Measurements from ENCODE around the gene CD6. TPM values are rescaled to one million over a fixed set of nuclear protein-coding genes. Genes with fewer than 3 reads are reported as not detected.

The CD6 gene
- total RNA-seq, 1 donor from 2014 or later, result not detected

DNA sequence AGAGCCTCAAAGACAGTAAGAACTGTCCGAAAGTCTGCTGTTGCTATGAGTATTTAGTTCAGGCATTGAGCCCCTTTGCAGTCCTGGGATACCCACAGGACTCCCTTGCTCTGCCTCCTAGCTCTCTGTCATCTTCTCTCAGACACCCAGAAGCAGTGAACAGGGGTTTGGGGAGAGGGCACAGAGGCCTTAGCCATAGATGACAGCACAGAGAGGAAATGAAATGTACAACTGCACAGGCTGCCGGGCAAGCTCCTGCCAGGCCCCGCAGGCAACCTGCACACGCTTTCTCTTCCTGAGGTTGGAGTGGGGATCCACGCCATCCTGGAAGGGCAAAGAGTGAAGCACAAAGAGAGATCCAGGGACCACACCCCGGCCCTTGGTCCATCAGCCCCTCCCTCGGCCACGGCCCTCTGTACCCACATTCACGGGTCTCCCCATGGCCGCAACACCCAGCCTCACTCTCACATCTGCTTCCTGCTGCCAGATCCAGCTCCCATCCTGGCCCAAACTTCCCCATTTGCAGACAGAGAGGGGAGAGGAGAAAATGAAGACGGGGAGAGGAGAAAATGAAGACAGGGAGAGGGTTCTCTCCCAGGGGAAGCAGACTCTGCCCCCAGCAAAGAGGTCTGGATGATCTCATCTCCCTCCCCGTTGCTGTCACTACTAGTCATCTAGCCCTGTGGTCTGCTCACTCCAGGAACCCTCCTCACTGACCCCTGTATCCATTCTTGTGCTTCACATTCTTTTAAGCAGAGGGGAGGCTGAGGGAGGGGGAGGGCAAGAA is 40.7 kb downstream of the CD6 start:
- Histone ChIP-seq H3K9ac (no peak overlapping the region), H3K4me1 (peaks cover 30% of the 10 kb centered on the region), H4K20me1 (ENCODE audit: low read depth) (peaks cover 8% of the 10 kb centered on the region), H3K79me2 (ENCODE audit: low read depth) (no peaks in the 10 kb centered on the region), H3K4me2 (no peak overlapping the region), H3K27ac (no peak overlapping the region), H3K36me3 (no peaks in the 10 kb centered on the region), H2AFZ (replicated peaks) (no peak overlapping the region), H3K9me3 (ENCODE audit: low read depth) (no peaks in the 10 kb centered on the region), H3K27me3 (peaks cover 100% of the 10 kb centered on the region), H3F3A (ENCODE audit: low read depth) (peaks cover 11% of the 10 kb centered on the region), H3K4me3 (no peak overlapping the region)
- H3K27ac Mint-ChIP-seq, result peak overlapping the region; percentile 85
- H3K27me3 Mint-ChIP-seq (ENCODE audit: insufficient read depth, low read depth), result peaks cover 23% of the 10 kb centered on the region
- peak; percentile 30 for DNase-seq (ENCODE audit: low spot score)
- H3K4me3 Mint-ChIP-seq, result no peak overlapping the region
- H3K9me3 Mint-ChIP-seq, result no peaks in the 10 kb centered on the region
- peaks cover 34% of the 10 kb centered on the region for H3K4me1 Mint-ChIP-seq
- no peak for TF ChIP-seq EZH2phosphoT487 (IDR thresholded peaks at IDR 0.05)
- no peak for TF ChIP-seq EZH2 (IDR thresholded peaks at IDR 0.05)
- TF ChIP-seq, protein P1, sequence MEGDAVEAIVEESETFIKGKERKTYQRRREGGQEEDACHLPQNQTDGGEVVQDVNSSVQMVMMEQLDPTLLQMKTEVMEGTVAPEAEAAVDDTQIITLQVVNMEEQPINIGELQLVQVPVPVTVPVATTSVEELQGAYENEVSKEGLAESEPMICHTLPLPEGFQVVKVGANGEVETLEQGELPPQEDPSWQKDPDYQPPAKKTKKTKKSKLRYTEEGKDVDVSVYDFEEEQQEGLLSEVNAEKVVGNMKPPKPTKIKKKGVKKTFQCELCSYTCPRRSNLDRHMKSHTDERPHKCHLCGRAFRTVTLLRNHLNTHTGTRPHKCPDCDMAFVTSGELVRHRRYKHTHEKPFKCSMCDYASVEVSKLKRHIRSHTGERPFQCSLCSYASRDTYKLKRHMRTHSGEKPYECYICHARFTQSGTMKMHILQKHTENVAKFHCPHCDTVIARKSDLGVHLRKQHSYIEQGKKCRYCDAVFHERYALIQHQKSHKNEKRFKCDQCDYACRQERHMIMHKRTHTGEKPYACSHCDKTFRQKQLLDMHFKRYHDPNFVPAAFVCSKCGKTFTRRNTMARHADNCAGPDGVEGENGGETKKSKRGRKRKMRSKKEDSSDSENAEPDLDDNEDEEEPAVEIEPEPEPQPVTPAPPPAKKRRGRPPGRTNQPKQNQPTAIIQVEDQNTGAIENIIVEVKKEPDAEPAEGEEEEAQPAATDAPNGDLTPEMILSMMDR (IDR thresholded peaks at IDR 0.05), result no peak
- H3K36me3 Mint-ChIP-seq, result no peaks in the 10 kb centered on the region

DNA sequence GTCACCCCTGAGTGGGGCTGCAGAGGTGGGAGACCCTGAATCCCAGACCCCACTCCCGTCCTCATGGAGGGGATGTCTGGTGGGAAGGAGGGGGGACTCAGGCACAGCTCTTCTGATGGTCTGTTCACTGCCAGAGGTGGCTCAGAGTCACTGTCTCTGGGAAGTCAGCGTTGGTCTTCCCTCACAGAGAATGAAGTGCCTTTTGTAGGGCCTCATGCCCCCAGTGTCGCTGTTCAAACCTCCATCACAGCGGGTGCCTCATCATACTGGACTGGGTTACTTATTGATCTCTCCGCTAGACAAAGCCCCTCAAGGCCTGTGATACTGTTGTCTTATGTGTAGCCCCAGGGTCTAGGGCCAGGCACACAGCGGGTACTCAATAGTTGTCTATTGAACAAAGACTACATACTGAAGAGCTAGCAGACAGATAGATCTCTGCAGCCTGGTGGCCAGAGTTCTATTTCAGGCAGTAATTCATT is 41.3 kb downstream of the CD6 start:
- no peak overlapping the region for H3K4me3 Mint-ChIP-seq
- peaks cover 33% of the 10 kb centered on the region for H3K4me1 Mint-ChIP-seq
- TF ChIP-seq, protein P1 (IDR thresholded peaks at IDR 0.05), result no peak
- TF ChIP-seq EZH2phosphoT487 (IDR thresholded peaks at IDR 0.05), result no peak
- TF ChIP-seq EZH2 (IDR thresholded peaks at IDR 0.05), result no peak
- H3K9me3 Mint-ChIP-seq, result no peaks in the 10 kb centered on the region
- no peak overlapping the region for H2AFZ ChIP-seq (replicated peaks)
- no peak overlapping the region for H3K27ac Mint-ChIP-seq
- no peak overlapping the region for H3K4me2 ChIP-seq
- no peaks in the 10 kb centered on the region for H3K36me3 Mint-ChIP-seq
- H4K20me1 ChIP-seq (ENCODE audit: low read depth), result peaks cover 6% of the 10 kb centered on the region
- H3K27me3 Mint-ChIP-seq (ENCODE audit: insufficient read depth, low read depth), result peaks cover 20% of the 10 kb centered on the region
- no peaks in the 10 kb centered on the region for H3K36me3 ChIP-seq
- H3K9me3 ChIP-seq (ENCODE audit: low read depth), result no peaks in the 10 kb centered on the region
- peaks cover 11% of the 10 kb centered on the region for H3F3A ChIP-seq (ENCODE audit: low read depth)
- H3K9ac ChIP-seq, result no peak overlapping the region
- peaks cover 26% of the 10 kb centered on the region for H3K4me1 ChIP-seq
- no peaks in the 10 kb centered on the region for H3K79me2 ChIP-seq (ENCODE audit: low read depth)
- no peak overlapping the region for H3K4me3 ChIP-seq
- peaks cover 100% of the 10 kb centered on the region for H3K27me3 ChIP-seq
- no peak for DNase-seq (ENCODE audit: low spot score)
- H3K27ac ChIP-seq, result no peak overlapping the region

DNA sequence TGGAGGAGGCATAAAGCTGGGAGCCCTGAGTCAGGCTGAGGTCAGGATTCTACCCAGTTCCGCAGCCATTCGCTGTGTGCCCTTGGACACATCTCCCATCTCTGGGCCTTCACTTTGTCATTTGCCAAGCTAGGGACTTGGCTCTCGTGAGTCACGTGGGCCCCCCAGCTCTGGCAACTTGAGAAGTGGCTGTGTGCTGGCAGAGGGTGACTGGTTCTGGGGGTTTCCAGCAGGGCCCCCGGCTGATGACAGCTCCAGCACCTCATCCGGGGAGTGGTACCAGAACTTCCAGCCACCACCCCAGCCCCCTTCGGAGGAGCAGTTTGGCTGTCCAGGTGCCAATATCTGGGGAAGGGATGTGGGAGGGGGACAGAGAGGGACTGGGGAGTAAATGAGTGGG is 46.6 kb downstream of the CD6 start:
- Histone ChIP-seq H4K20me1 (ENCODE audit: low read depth) (no peaks in the 10 kb centered on the region), H3K79me2 (ENCODE audit: low read depth) (no peaks in the 10 kb centered on the region), H2AFZ (replicated peaks) (no peak overlapping the region), H3K27me3 (peaks cover 99% of the 10 kb centered on the region), H3F3A (ENCODE audit: low read depth) (no peaks in the 10 kb centered on the region), H3K4me2 (peak overlapping the region; percentile 54), H3K9me3 (ENCODE audit: low read depth) (no peaks in the 10 kb centered on the region), H3K27ac (no peak overlapping the region), H3K9ac (no peak overlapping the region), H3K4me3 (no peak overlapping the region), H3K4me1 (peaks cover 23% of the 10 kb centered on the region), H3K36me3 (no peaks in the 10 kb centered on the region)
- TF ChIP-seq EZH2 (IDR thresholded peaks at IDR 0.05), result no peak
- no peak for TF ChIP-seq EZH2phosphoT487 (IDR thresholded peaks at IDR 0.05)
- TF ChIP-seq, protein P1 (IDR thresholded peaks at IDR 0.05), result no peak
- Mint-ChIP-seq H3K36me3 (no peaks in the 10 kb centered on the region), H3K4me1 (peaks cover 16% of the 10 kb centered on the region), H3K27ac (no peak overlapping the region), H3K27me3 (ENCODE audit: insufficient read depth, low read depth) (peaks cover 18% of the 10 kb centered on the region), H3K9me3 (no peaks in the 10 kb centered on the region), H3K4me3 (no peak overlapping the region)
- DNase-seq (ENCODE audit: low spot score), result no peak
